Large intestine (tissue), 3 donors: ENCODE measurements around the gene TRIO. TPM values are rescaled to one million over a fixed set of nuclear protein-coding genes. Genes with fewer than 3 reads are reported as not detected.

Source experiments
- DNase-seq, 2 donors: peaks; one replicate each; pipeline versions ENCODE4 v3.0.0 to v3.0.0-alpha.2; 2013
- H3K27ac ChIP-seq: one replicate; pipeline ENCODE4 v1.5.1; 2013; ENCODE audit warnings: low read length
- H3K27me3 ChIP-seq: 2 replicates; pipeline ENCODE4 v1.6.1; 2013; ENCODE audit warnings: low read length; ENCODE audit not compliant: control insufficient read depth, insufficient read depth
- H3K36me3 ChIP-seq: 2 replicates; pipeline ENCODE4 v1.6.1; 2013; ENCODE audit warnings: low read length; ENCODE audit not compliant: control insufficient read depth, insufficient read depth
- H3K4me1 ChIP-seq: one replicate; pipeline ENCODE4 v1.6.1; 2013; ENCODE audit warnings: low read length; ENCODE audit not compliant: control insufficient read depth, insufficient read depth
- H3K4me3 ChIP-seq: one replicate; pipeline ENCODE4 v1.5.1; 2013; ENCODE audit warnings: low read length
- H3K9me3 ChIP-seq: one replicate; pipeline ENCODE4 v1.6.1; 2013; ENCODE audit warnings: mild to moderate bottlenecking, low read depth, low read length, moderate library complexity; ENCODE audit not compliant: control insufficient read depth
- WGBS: methylation state at CpG from one replicate; pipeline ENCODE4 v1.1.5; 2013; ENCODE audit warnings: low lambda C conversion rate; ENCODE audit not compliant: insufficient coverage; 5-methylcytosine and 5-hydroxymethylcytosine counted together
- polyA plus RNA-seq: library from polyadenylated mRNA; unstranded; fragments of 120-200 nt; gene quantifications from one replicate; pipeline ENCODE4 v1.2.1, GENCODE V29; 2013

The TRIO gene
- polyA plus RNA-seq, 1 donor: 66.6 TPM

DNA sequence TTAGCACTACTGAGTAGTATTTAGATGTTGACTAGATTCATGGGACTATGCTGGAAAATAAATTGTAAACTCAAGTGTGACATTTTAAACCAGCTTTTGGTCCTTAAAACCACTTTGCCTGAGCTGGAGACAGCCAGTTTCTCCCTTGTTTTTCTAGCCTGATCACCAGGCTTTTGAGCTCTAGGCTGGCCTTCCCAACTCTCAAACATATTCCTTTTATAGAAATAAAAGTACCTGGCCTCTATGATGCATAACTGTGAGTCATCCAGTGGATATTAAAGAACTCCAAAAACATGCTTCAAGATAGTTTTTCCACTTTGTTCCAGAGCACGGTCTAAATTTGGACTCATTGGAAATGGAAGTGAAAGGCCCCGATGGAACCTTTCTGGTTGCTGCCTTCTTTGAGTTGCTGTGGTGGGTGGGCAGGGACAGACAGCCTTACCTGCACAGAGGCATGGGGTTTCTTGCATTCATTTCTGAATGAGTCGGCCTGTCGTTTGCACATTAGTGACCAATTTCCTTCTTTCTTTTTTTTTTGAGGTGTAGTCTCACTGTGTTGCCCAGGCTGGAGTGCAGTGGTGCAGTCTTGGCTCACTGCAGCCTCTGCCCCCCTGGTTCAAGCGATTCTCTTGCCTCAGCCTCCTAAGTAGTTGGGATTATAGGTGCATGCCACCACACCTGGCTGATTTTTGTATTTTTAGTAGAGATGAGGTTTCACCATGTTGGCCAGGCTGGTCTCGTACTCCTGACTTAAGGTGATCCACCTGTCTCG lies 43.1 kb downstream of the TRIO start:
- Histone ChIP-seq H3K27ac (no peak overlapping the region), H3K27me3 (no peaks in the 10 kb centered on the region), H3K4me1 (peaks cover 7% of the 10 kb centered on the region)

DNA sequence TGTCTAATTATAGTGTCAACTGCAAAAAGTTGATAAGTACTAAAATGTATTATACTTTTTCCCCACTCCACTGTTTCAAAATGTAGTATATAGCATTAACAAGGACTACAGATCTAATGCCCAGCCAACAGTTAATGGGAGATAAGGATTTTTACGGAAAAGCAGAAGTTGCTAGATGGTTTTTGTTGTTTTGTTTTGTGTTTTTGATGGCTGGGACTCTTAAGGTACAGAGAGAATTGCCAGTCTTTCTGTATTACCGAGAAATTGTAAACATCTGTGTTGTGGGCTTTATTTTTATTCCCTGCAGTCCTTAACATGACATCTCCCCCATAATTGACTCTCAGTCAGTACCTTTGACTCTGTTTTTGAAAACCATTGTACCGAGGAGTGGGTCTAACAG lies 44.0 kb downstream of the TRIO start:
- H3K36me3 ChIP-seq: no peaks in the 10 kb centered on the region
- no peak for DNase-seq
- H3K27ac ChIP-seq: no peak overlapping the region
- H3K27me3 ChIP-seq: no peaks in the 10 kb centered on the region
- peaks cover 7% of the 10 kb centered on the region for H3K4me1 ChIP-seq
- 33% methylated on average over 1 of the region's 3 CpGs for WGBS
- no peaks in the 10 kb centered on the region for H3K9me3 ChIP-seq
- H3K4me3 ChIP-seq: no peak overlapping the region

More for the DNA sequence above, 43.1 kb downstream of the TRIO start:
- no peaks in the 10 kb centered on the region for H3K36me3 ChIP-seq
- no peak overlapping the region for H3K4me3 ChIP-seq
- no peak for DNase-seq
- no peaks in the 10 kb centered on the region for H3K9me3 ChIP-seq
- WGBS: no CpG with 5 or more reads among the region's 7 CpGs

DNA sequence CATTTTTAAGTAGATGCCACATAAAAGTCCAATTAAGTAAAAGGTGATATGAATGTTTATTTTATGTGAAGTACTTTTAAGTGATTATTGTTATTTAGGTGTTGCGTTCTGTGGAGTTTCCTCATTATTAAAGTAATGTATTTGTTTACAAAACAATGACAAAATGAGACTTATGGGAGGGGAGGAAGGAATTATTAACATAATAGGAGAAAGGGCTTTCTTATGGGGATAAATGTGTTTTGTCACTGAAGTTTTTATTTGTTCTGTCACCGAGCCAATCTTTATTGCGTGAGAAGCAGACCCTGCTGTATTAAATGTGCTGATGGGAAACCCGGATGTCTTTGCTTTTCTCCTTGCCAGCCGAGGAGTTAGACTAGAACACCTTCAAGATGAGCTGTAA lies 44.5 kb downstream of the TRIO start:
- Histone ChIP-seq H3K36me3 (no peaks in the 10 kb centered on the region), H3K27ac (no peak overlapping the region), H3K4me1 (peaks cover 7% of the 10 kb centered on the region), H3K4me3 (no peak overlapping the region), H3K27me3 (no peaks in the 10 kb centered on the region), H3K9me3 (no peaks in the 10 kb centered on the region)
- no peak for DNase-seq
- 89% methylated on average over 1 of the region's 5 CpGs for WGBS

DNA sequence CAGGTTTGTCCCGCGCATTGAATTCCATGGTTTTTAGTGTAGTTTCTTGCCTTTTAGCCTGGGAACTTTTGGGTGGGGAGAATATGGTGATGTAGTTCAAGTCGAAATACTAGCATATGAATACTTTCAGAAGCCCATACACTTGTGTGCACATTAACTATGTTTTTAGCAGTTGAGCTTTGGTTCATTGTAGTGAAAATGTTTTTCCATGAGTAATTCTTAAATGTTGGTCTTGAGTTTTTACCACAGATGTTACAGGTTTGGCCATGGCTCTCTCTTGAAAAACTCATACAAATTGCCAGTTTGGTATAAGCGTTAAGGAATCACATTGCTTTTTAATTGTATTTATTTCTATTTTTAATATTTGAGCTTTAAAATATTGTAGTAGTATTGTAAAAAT lies 45.6 kb downstream of the TRIO start:
- Histone ChIP-seq H3K27me3 (no peaks in the 10 kb centered on the region), H3K4me1 (peaks cover 2% of the 10 kb centered on the region), H3K27ac (no peak overlapping the region), H3K4me3 (no peak overlapping the region), H3K36me3 (no peaks in the 10 kb centered on the region), H3K9me3 (no peaks in the 10 kb centered on the region)
- no peak for DNase-seq
- WGBS: no CpG with 5 or more reads among the region's 4 CpGs

DNA sequence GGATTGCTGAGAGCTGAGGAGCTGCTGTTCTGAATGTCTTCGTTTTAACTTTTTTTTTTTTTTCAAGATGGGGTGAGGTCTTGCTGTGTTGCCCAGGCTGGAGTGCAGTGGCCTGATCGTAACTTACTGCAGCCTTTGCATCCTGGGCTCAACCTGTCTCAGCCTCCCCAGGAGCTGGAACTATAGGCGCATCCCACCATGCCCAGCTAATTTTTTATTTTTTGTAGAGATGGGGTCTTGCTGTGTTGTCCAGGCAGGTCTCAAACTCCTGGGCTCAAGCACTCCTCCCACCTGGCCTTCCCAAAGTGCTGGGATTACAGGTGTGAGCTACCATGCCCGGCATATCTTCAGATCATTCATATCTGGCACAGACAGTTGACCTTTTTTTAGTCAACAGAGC lies 46.5 kb downstream of the TRIO start:
- Histone ChIP-seq H3K36me3 (no peaks in the 10 kb centered on the region), H3K4me3 (no peak overlapping the region), H3K27ac (no peak overlapping the region), H3K9me3 (no peaks in the 10 kb centered on the region), H3K4me1 (peaks cover 2% of the 10 kb centered on the region), H3K27me3 (no peaks in the 10 kb centered on the region)
- no CpG with 5 or more reads among the region's 4 CpGs for WGBS
- no peak for DNase-seq

DNA sequence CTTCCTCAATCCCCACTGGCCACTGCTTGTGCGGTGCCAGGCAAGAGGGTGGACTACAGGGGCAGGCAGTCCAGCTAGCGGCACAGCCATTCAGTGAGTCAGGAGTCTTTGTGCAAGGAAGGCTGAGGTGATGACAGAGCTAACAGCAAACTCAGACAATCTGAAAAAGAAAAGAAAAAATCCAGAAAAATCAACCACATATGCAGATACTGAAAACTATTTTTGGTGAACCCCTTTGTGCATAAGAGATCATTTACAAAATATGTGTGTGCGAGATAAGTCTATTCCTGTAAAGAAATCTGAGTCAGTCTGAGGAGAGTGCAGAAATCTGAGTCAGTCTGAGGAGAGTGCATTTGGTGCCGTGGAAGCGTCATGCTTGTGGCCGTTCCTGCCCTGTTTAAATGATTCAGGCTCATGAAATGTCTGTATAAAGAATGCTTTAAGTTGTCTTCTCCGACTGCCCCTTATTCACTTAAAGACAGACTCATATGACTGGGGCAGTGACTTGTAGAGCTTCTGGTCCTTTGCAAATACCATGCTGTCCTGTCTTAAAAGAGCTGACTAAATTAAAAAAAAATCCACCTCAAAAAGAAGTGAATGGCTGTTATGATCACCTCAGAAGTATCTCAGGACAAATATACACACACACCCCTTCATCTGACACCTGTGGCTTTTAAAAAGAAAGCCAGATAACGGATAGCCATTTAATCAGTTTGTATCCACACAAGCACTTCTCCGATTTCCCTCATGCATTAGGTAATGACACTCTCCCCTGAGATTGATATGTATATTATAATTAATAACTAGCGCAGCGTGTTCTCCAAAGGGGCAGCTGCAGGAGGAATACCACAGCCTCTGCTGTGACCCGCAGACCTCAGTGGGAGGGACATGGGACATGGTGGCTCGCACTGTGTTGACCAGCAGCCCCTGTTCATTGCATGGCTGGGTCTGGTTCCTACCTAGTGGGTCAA lies 47.3 kb downstream of the TRIO start:
- WGBS: no CpG with 5 or more reads among the region's 13 CpGs
- Histone ChIP-seq H3K36me3 (no peaks in the 10 kb centered on the region), H3K27ac (no peak overlapping the region), H3K4me1 (no peaks in the 10 kb centered on the region), H3K4me3 (no peak overlapping the region), H3K9me3 (no peaks in the 10 kb centered on the region), H3K27me3 (no peaks in the 10 kb centered on the region)
- no peak for DNase-seq

DNA sequence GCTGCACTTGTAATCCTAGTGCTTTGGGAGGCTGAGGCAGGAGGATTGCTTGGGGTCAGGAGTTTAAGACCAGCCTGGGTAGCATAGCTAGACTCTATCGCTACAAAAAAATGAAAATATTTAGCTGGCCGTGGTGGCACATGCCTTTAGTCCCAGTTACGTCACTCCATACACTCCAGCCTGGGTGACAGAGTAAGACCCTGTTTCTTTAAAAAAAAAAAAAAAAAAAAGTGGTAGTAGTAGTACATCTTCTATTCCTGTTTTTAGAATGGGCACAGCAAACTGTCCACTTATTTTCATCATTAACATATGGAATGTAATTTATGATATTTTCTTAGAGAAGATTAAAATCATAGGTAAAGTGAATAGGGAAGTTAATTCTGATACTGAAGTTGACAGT lies 48.2 kb downstream of the TRIO start:
- Histone ChIP-seq H3K9me3 (no peaks in the 10 kb centered on the region), H3K4me1 (no peaks in the 10 kb centered on the region), H3K27ac (no peak overlapping the region), H3K36me3 (no peaks in the 10 kb centered on the region), H3K27me3 (no peaks in the 10 kb centered on the region), H3K4me3 (no peak overlapping the region)
- DNase-seq: no peak
- no CpG with 5 or more reads among the region's 3 CpGs for WGBS

DNA sequence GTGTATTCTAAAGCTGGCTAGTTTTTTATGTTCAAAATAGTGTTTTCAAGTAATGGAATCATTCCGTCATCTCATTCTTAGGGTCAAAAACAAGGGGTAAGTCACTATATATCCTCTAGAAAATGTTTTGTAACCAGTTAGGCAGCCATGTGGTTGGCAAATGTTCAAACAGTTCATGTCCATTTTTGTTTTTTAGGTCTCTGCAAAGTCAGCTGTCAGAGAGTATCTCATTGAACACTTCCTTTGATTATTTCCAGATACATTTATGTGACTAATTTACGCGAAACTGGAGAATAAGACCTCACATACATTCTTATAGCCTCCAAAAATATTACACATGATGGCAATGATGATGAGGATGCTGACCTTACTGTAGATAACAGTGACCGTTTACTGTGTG lies 50.4 kb downstream of the TRIO start:
- H3K36me3 ChIP-seq: no peaks in the 10 kb centered on the region
- H3K9me3 ChIP-seq: no peaks in the 10 kb centered on the region
- H3K4me3 ChIP-seq: no peak overlapping the region
- H3K4me1 ChIP-seq: no peaks in the 10 kb centered on the region
- no peak overlapping the region for H3K27ac ChIP-seq
- no CpG with 5 or more reads among the region's 4 CpGs for WGBS
- no peaks in the 10 kb centered on the region for H3K27me3 ChIP-seq
- no peak for DNase-seq

DNA sequence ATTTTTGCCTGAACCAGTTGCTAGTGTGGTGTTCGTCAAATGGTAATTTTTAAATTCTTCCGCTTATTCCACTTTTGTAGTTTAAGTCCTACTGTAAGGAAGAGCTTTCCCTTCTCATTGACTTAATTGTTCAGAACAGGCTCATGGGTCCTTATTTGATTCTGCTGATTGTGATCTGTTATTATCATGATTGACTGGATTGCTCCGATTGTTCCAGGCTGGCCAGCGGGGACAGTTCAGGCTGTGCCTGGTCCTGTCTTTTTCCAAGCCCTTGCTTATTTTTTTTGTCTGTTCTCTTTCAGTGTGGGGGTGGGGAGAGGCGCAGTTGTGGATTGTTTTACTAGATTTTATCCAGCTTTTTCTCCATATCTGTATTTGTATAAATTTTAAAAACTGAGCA lies 52.4 kb downstream of the TRIO start:
- Histone ChIP-seq H3K27ac (no peak overlapping the region), H3K4me1 (no peaks in the 10 kb centered on the region), H3K4me3 (no peak overlapping the region), H3K36me3 (no peaks in the 10 kb centered on the region), H3K27me3 (no peaks in the 10 kb centered on the region), H3K9me3 (no peaks in the 10 kb centered on the region)
- WGBS: no CpG with 5 or more reads among the region's 5 CpGs
- no peak for DNase-seq

DNA sequence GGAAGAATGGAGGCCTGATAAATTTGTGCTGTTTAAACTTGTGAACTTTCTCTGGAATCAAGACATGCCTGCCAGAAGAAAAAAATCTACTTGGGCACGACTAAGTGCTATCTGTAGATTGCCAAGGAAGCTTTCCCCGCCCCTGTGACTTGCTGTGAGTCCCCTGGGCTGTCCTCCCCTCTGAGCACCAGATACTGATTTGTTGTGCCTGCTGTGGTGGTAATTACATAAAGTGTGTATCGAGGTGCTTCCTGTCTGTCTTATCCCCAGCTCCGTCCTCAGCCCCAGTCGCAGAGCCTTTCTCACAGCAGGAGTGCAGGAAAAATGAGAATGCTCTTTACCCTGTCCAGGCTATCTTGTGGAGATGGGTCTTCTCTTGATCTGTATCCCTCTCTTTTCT lies 53.9 kb downstream of the TRIO start:
- no peak overlapping the region for H3K27ac ChIP-seq
- H3K4me1 ChIP-seq: no peaks in the 10 kb centered on the region
- H3K9me3 ChIP-seq: no peaks in the 10 kb centered on the region
- WGBS: 100% methylated on average over 2 of the region's 5 CpGs
- no peaks in the 10 kb centered on the region for H3K27me3 ChIP-seq
- H3K36me3 ChIP-seq: no peaks in the 10 kb centered on the region
- no peak for DNase-seq
- no peak overlapping the region for H3K4me3 ChIP-seq
